K562 (cell line): ENCODE results near the gene MEI4. TPM values are rescaled to one million over a fixed set of nuclear protein-coding genes. Genes with fewer than 3 reads are reported as not detected.

Source experiments
- ATAC-seq: fragments of 200-7000 bp; cut with Tn5 transposase; 3 replicates; pipeline ENCODE4 v1.9.1; 2020; ENCODE audit warnings: moderate library complexity
- BruUV-seq: library from RNA; stranded (reverse); fragments of 400-500 nt; replicated peaks from 2 replicates; lab custom pipeline; 2021; lab: Mats Ljungman, UMichigan
- CTCF ChIA-PET: fragments of 300-600 bp; formaldehyde crosslinking; extraction: SDS; loops from one replicate; lab custom pipeline; 2021; ENCODE audit warnings: low intra/inter-chr PET ratio; lab: Yijun Ruan, JAX
- POLR2A ChIA-PET: fragments of 300-600, 350-650 bp; sonication (Branson Sonifier 250); formaldehyde crosslinking; extraction: SDS; loops from one replicate; lab custom pipeline; 2021; ENCODE audit warnings: antibody characterized with exemption, inconsistent platforms; lab: Yijun Ruan, JAX
- DNase-seq, 4 experiments: peaks; one replicate each; pipeline versions ENCODE4 v3.0.0 to v3.0.0-alpha.2; 2011 to 2018; ENCODE audit warnings: low spot score in 3 of 4, mixed read lengths in 3 of 4; ENCODE audit errors: extremely low read depth in 1 of 4
- FAIRE-seq: peaks from 2 replicates; lab custom pipeline; 2011; peaks lifted over from hg19 to GRCh38; lab: Jason Lieb, UNC
- H2AFZ ChIP-seq: 2 replicates; pipeline ENCODE4 v1.6.0; 2011; ENCODE audit warnings: low read depth, low read length, control low read depth, inconsistent platforms
- H3K27ac ChIP-seq: fragments of 200-600 bp; 3 replicates; pipeline ENCODE4 v1.8.0; 2011; ENCODE audit warnings: low read depth, mild to moderate bottlenecking, control low read depth, inconsistent platforms, low read length, moderate library complexity, mixed read lengths; ENCODE audit errors: extremely low read depth
- H3K27me3 ChIP-seq, 2 experiments: fragments of 300-600 bp in 1 of 2; 2 replicates in 1 of 2; 3 replicates in 1 of 2; pipeline versions ENCODE4 v1.6.0 to v1.8.0; 2011; ENCODE audit warnings: inconsistent platforms in 2 of 2, low read length in 2 of 2, mild to moderate bottlenecking in 1 of 2, mixed read lengths in 1 of 2, moderate library complexity in 1 of 2; ENCODE audit not compliant: control insufficient read depth in 2 of 2, insufficient read depth in 2 of 2
- H3K36me3 ChIP-seq: fragments of 300-600 bp; 3 replicates; pipeline ENCODE4 v1.8.0; 2011; ENCODE audit warnings: mild to moderate bottlenecking, low read length, inconsistent platforms; ENCODE audit not compliant: control insufficient read depth, insufficient read depth
- H3K4me1 ChIP-seq, 2 experiments: fragments of 200-600 bp in 1 of 2; replicated peaks in 1 of 2; 2 replicates in 1 of 2; 3 replicates in 1 of 2; pipeline versions ENCODE4 v1.5.1 to v1.8.0; 2011; ENCODE audit warnings: inconsistent platforms in 2 of 2, low read length in 2 of 2, mild to moderate bottlenecking in 1 of 2, mixed read lengths in 1 of 2, moderate library complexity in 1 of 2; ENCODE audit not compliant: control insufficient read depth in 2 of 2, insufficient read depth in 2 of 2
- H3K4me2 ChIP-seq: 2 replicates; pipeline ENCODE4 v1.6.1; 2011; ENCODE audit warnings: low read length, control low read depth, inconsistent platforms, mixed read lengths; ENCODE audit not compliant: insufficient read depth
- H3K4me3 ChIP-seq: fragments of 200-600 bp; sonication (generic), shearing (Covaris generic); 2 replicates; pipeline ENCODE4 v1.5.1; 2016; ENCODE audit warnings: control low read depth, inconsistent platforms
- H3K79me2 ChIP-seq: fragments of 200-600 bp; 3 replicates; pipeline ENCODE4 v1.8.0; 2011; ENCODE audit warnings: low read length, inconsistent platforms; ENCODE audit not compliant: control insufficient read depth, insufficient read depth
- H3K9ac ChIP-seq, 2 experiments: 2 replicates each; pipeline versions ENCODE4 v1.6.0 to v1.6.1; 2011; ENCODE audit warnings: low read depth in 2 of 2, low read length in 2 of 2, control low read depth in 1 of 2, inconsistent platforms in 1 of 2, mild to moderate bottlenecking in 1 of 2, mixed read lengths in 1 of 2; ENCODE audit not compliant: insufficient read depth in 1 of 2
- H3K9me1 ChIP-seq: one replicate; pipeline ENCODE4 v1.6.0; 2011; ENCODE audit warnings: inconsistent platforms, mild to moderate bottlenecking, low read length, moderate library complexity; ENCODE audit not compliant: control insufficient read depth, insufficient read depth
- H3K9me3 ChIP-seq: replicated peaks from 2 replicates; pipeline ENCODE4 v1.5.1; 2011; ENCODE audit warnings: low read depth, low read length, inconsistent platforms; ENCODE audit not compliant: control insufficient read depth, insufficient read depth
- H4K20me1 ChIP-seq: replicated peaks from 2 replicates; pipeline ENCODE4 v1.6.1; 2011; ENCODE audit warnings: low read length, inconsistent platforms, mixed read lengths; ENCODE audit not compliant: control insufficient read depth, insufficient read depth
- CREBBP ChIP-seq: IDR thresholded peaks from one replicate; pipeline ENCODE4 v1.6.1; 2012; ENCODE audit warnings: low read depth, mild to moderate bottlenecking, control low read depth, inconsistent platforms, low read length
- ETV5 ChIP-seq: sonication (generic); formaldehyde crosslinking; IDR thresholded peaks from 2 replicates; pipeline ENCODE4 v1.4.0; 2020; ENCODE audit warnings: low read depth, mild to moderate bottlenecking, missing genetic modification reagents
- FOXK2 ChIP-seq, 2 experiments: fragments of 450-650 bp; IDR thresholded peaks in 1 of 2; conservative IDR thresholded peaks in 1 of 2; 2 replicates each; pipeline ENCODE4 v1.6.1; 2016; ENCODE audit warnings: low read depth in 2 of 2, mild to moderate bottlenecking in 1 of 2
- HNRNPLL ChIP-seq: fragments of 200-400 bp; formaldehyde crosslinking; IDR thresholded peaks from 2 replicates; pipeline ENCODE4 v1.6.1; 2017; ENCODE audit warnings: low read length, low read depth, mild to moderate bottlenecking; ENCODE audit not compliant: poor library complexity, severe bottlenecking
- NFATC3 ChIP-seq: fragments of 450-650 bp; IDR thresholded peaks from 2 replicates; pipeline ENCODE4 v1.6.1; 2017; ENCODE audit warnings: mild to moderate bottlenecking
- NUFIP1 ChIP-seq: fragments of 450-650 bp; IDR thresholded peaks from 2 replicates; pipeline ENCODE4 v1.6.1; 2018; ENCODE audit not compliant: partially characterized antibody
- POLR3G ChIP-seq: IDR thresholded peaks from 2 replicates; pipeline ENCODE4 v1.6.1; 2011; ENCODE audit not compliant: insufficient read length, insufficient replicate concordance; ENCODE audit errors: extremely low read depth
- TARDBP ChIP-seq: fragments of 450-650 bp; IDR thresholded peaks from 2 replicates; pipeline ENCODE4 v1.6.1; 2016
- TCF7L2 ChIP-seq: fragments of 150-350 bp; IDR thresholded peaks from 2 replicates; pipeline ENCODE4 v1.6.1; 2016; ENCODE audit warnings: low read depth, mild to moderate bottlenecking, low read length, moderate library complexity
- ZNF174 ChIP-seq: fragments of 250-450 bp; sonication (Bioruptor Pico); IDR thresholded peaks from 2 replicates; pipeline ENCODE4 v1.4.0; 2020; ENCODE audit warnings: mild to moderate bottlenecking
- ZNF586 ChIP-seq: fragments of 450-650 bp; formaldehyde crosslinking; conservative IDR thresholded peaks from 2 replicates; pipeline ENCODE4 v1.4.0; 2020; ENCODE audit warnings: mild to moderate bottlenecking, moderate library complexity
- WGBS: fragments of 100-300 bp; shearing (Covaris generic); methylation state at CpG from one replicate; pipeline ENCODE4 v1.1.6; 2016; ENCODE audit warnings: low coverage, mixed read lengths; ENCODE audit not compliant: insufficient coverage; ENCODE audit errors: missing lambda C conversion rate; 5-methylcytosine and 5-hydroxymethylcytosine counted together
- in situ Hi-C: fragments of 300-500 bp; cut with MboI; formaldehyde crosslinking; loops from 4 replicates; pipeline ENCODE4 v1.15.0; 2018; ENCODE audit warnings: inconsistent platforms, mixed read lengths
- intact Hi-C: fragments of 100-400 bp; cut with micrococcal nuclease; formaldehyde crosslinking; loops from 2 replicates; pipeline ENCODE4 v1.14.2; 2022
- polyA plus RNA-seq, 8 experiments: library from polyadenylated mRNA; depleted of rRNA in 4 of 8; stranded (reverse) in 5 of 8; unstranded in 3 of 8; fragments of >200 nt; fragmentation: Nextera tagmentation in 2 of 8; fragmentation: Illumina TruSeq in 1 of 8; extraction: Ambion mirVana in 2 of 8; extraction: Trizol in 1 of 8; gene quantifications; 2 replicates each; pipeline versions ENCODE4 v1.2.1 to v1.2.3, GENCODE V29; 2011 to 2014; ENCODE audit warnings: inconsistent platforms in 1 of 8, missing spikeins in 1 of 8
- total RNA-seq, 7 experiments: library from RNA; depleted of rRNA in 6 of 7; stranded (reverse); fragments of >200 nt in 6 of 7; fragmentation: Illumina TruSeq in 2 of 7; extraction: Trizol in 2 of 7; gene quantifications; 2 replicates each; pipeline versions ENCODE4 v1.2.1 to v1.2.3, GENCODE V29; 2011 to 2021; ENCODE audit warnings: low replicate concordance in 1 of 7
- TF ChIP-seq, protein P1 (sequence below): sonication (generic); formaldehyde crosslinking; IDR thresholded peaks from 2 replicates; pipeline ENCODE4 v1.8.0; 2022; ENCODE audit warnings: mild to moderate bottlenecking, missing genetic modification reagents
- TF ChIP-seq, protein P2 (sequence below), 2 experiments: IDR thresholded peaks in 1 of 2; conservative IDR thresholded peaks in 1 of 2; 2 replicates each; pipeline ENCODE4 v1.6.1; 2016; ENCODE audit warnings: low read depth in 2 of 2, mild to moderate bottlenecking in 1 of 2, missing compliant biosample characterization in 1 of 2, missing genetic modification characterization in 1 of 2, moderate library complexity in 1 of 2

The MEI4 gene
- total and polyA plus RNA-seq, 9 of the 15 experiments (the other 6 are each of a cell fraction or from before 2014, with no cell fraction given), result not detected

DNA sequence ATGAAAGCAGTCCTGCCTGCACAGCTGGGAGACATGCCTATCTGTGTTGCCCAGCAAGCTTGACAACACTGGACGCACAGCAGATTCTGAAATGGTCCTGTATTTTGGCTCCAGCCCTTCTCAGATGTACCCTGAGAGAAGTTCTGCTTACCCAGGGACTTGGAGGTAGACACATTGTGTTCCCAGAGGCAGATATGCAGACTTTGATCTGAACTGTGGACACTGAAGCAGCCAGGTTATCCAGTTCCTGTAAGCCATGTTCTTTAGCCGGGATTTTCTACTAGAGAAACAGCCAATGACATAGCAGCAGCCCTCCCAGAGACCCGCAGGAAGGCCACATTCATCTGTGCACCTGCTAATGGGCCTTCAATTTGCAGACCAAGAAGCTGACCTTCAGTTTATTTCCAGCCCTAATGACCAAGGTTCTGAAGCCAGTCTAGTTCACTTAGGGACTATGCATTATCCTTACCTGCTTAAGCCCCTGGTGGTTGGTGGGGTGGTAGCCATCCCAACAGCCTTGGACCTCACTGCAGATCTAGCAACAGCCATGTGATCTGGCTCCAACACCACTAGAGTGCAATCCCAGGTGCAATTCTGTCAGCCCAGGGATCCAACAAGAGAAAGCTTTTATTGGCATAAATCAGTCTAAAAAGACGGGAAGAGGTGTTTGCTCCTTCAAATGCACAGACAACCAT lies 134.2 kb downstream of the MEI4 start:
- Histone ChIP-seq H2AFZ (no peak overlapping the region), H3K4me3 (no peak overlapping the region), H3K27me3 (no peaks in the 10 kb centered on the region), H3K9ac (no peak overlapping the region), H3K36me3 (no peaks in the 10 kb centered on the region), H3K79me2 (no peaks in the 10 kb centered on the region), H3K4me1 (no peaks in the 10 kb centered on the region), H3K4me2 (no peak overlapping the region), H4K20me1 (no peaks in the 10 kb centered on the region), H3K9me3 (no peaks in the 10 kb centered on the region), H3K9me1 (no peaks in the 10 kb centered on the region), H3K27ac (no peak overlapping the region)
- CTCF ChIA-PET, result no interaction called here
- no TSS peak for BruUV-seq
- 4% methylated on average over 4 of the region's 4 CpGs for WGBS
- ATAC-seq (no peak), DNase-seq (no peak), FAIRE-seq (no peak)
- intact Hi-C loops, result no loop called here
- POLR2A ChIA-PET, result no interaction called here
- in situ Hi-C loops, result no loop called here
- TF ChIP-seq HNRNPLL, result no peak
- TF ChIP-seq ZNF174 (CRISPR knock-in tag), result no peak
- no peak for TF ChIP-seq NFATC3
- TF ChIP-seq TARDBP, result no peak
- TF ChIP-seq NUFIP1, result no peak
- TF ChIP-seq, protein P1, sequence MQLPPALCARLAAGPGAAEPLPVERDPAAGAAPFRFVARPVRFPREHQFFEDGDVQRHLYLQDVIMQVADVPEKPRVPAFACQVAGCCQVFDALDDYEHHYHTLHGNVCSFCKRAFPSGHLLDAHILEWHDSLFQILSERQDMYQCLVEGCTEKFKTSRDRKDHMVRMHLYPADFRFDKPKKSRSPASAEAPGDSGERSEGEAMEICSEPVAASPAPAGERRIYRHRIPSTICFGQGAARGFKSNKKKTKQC, result no peak
- TF ChIP-seq ETV5 (CRISPR knock-in tag), result no peak
- no peak for TF ChIP-seq ZNF586 (CRISPR knock-in tag)
- TF ChIP-seq TCF7L2, result no peak
- TF ChIP-seq, protein P2, sequence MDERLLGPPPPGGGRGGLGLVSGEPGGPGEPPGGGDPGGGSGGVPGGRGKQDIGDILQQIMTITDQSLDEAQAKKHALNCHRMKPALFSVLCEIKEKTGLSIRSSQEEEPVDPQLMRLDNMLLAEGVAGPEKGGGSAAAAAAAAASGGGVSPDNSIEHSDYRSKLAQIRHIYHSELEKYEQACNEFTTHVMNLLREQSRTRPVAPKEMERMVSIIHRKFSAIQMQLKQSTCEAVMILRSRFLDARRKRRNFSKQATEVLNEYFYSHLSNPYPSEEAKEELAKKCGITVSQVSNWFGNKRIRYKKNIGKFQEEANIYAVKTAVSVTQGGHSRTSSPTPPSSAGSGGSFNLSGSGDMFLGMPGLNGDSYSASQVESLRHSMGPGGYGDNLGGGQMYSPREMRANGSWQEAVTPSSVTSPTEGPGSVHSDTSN (CRISPR knock-in tag; IDR thresholded peaks at IDR 0.05; ENCODE audit: low read depth), result no peak
- TF ChIP-seq, protein P2 (tag; conservative IDR thresholded peaks at IDR 0.05; ENCODE audit: low read depth), result no peak
- TF ChIP-seq POLR3G, result no peak
- no peak for TF ChIP-seq CREBBP
- no peak for TF ChIP-seq FOXK2 (conservative IDR thresholded peaks at IDR 0.05 in 1 of 2, IDR thresholded peaks at IDR 0.05 in 1 of 2; ENCODE audit: low read depth in 2 of 2)
